BE2C (cell line): ENCODE results near the gene RXRA.
"Not testable (repeated sequence)": the region's sequence is repeated elsewhere in the genome, so short reads cannot be mapped to it uniquely, and the experiment has no call there.

ENCODE experiments used
- DNase-seq: peaks from one replicate; pipeline ENCODE4 v3.0.0-alpha.2; 2020
- H3K27me3 ChIP-seq: fragments of 250-450 bp; sonication (Bioruptor Pico); 2 replicates; pipeline ENCODE4 v1.5.1; 2020; ENCODE audit warnings: mild to moderate bottlenecking
- H3K36me3 ChIP-seq: fragments of 250-450 bp; sonication (Bioruptor Pico); 2 replicates; pipeline ENCODE4 v1.5.1; 2020; ENCODE audit warnings: mild to moderate bottlenecking
- H3K4me1 ChIP-seq: fragments of 250-450 bp; sonication (Bioruptor Pico); 2 replicates; pipeline ENCODE4 v1.5.1; 2020
- H3K4me3 ChIP-seq: 2 replicates; pipeline ENCODE4 v1.5.1; 2011; ENCODE audit warnings: low read depth, low read length
- H3K9me3 ChIP-seq: fragments of 250-450 bp; sonication (Bioruptor Pico); 2 replicates; pipeline ENCODE4 v1.5.1; 2020
- CTCF ChIP-seq: IDR thresholded peaks from 2 replicates; pipeline ENCODE4 v1.5.1; 2012; ENCODE audit warnings: mild to moderate bottlenecking, low read depth, low read length

RXRA gene

DNA sequence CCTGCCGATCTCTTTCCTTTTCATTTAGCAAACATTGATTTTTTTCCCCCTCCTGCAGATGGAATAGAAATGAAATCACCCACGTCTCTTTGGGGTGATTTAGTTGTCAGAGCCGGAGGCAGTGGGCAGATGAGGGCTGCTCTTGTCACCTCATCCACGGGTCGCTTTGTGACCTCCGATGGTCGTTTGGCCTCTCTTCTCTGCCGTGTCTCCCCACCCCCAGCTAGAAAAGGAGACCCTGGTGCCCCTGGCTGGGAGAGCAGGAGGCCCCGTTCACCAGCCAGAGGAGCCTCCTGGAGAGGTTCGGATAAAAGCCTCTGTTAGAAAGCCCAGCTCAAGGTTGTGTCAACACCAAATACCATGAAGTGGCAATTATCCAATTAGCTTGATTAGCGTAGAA is 21.6 kb upstream of the RXRA start:
- Histone ChIP-seq H3K27me3 (no peaks in the 10 kb centered on the region), H3K36me3 (no peaks in the 10 kb centered on the region), H3K4me3 (no peak overlapping the region), H3K4me1 (peaks cover 2% of the 10 kb centered on the region), H3K9me3 (no peaks in the 10 kb centered on the region; the same call in 1 of the 2 replicates)
- DNase-seq: no peak
- no peak for TF ChIP-seq CTCF

DNA sequence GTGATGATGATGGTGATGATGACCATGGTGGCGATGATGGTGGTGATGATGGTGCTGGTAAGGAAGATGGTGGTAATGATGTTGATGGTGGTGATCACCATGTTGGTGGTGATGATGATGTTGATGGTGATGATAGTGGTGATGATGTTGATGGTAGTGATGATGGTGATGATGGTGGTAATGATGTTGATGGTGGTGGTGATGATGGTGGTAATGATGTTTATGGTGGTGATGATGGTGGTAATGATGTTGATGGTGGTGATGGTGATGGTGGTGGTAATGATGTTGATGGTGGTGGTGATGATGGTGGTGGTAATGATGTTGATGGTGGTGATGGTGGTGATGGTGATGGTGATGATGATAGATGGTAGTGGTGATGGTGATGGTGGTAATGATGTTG is 20.7 kb upstream of the RXRA start:
- H3K9me3 ChIP-seq: no peaks in the 10 kb centered on the region; the same call in 1 of the 2 replicates
- no peak for DNase-seq
- no peak for TF ChIP-seq CTCF
- H3K4me1 ChIP-seq: peaks cover 2% of the 10 kb centered on the region
- no peak overlapping the region for H3K4me3 ChIP-seq
- H3K27me3 ChIP-seq: no peaks in the 10 kb centered on the region
- no peaks in the 10 kb centered on the region for H3K36me3 ChIP-seq

DNA sequence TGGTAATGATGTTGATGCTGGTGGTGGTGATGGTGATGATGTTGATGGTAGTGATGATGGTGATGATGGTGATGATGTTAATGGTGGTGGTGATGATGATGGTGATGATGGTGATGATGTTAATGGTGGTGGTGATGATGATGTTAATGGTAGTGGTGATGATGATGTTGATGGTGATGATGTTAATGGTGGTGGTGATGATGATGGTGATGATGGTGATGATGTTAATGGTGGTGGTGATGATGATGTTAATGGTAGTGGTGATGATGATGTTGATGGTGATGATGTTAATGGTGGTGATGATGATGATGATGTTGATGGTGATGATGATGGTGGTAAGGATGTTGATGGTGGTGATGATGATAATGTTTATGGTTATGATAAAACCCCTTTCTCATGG is 20.2 kb upstream of the RXRA start:
- H3K27me3 ChIP-seq, H3K4me3 ChIP-seq, DNase-seq, H3K4me1 ChIP-seq, H3K9me3 ChIP-seq, H3K36me3 ChIP-seq: not testable (repeated sequence)

DNA sequence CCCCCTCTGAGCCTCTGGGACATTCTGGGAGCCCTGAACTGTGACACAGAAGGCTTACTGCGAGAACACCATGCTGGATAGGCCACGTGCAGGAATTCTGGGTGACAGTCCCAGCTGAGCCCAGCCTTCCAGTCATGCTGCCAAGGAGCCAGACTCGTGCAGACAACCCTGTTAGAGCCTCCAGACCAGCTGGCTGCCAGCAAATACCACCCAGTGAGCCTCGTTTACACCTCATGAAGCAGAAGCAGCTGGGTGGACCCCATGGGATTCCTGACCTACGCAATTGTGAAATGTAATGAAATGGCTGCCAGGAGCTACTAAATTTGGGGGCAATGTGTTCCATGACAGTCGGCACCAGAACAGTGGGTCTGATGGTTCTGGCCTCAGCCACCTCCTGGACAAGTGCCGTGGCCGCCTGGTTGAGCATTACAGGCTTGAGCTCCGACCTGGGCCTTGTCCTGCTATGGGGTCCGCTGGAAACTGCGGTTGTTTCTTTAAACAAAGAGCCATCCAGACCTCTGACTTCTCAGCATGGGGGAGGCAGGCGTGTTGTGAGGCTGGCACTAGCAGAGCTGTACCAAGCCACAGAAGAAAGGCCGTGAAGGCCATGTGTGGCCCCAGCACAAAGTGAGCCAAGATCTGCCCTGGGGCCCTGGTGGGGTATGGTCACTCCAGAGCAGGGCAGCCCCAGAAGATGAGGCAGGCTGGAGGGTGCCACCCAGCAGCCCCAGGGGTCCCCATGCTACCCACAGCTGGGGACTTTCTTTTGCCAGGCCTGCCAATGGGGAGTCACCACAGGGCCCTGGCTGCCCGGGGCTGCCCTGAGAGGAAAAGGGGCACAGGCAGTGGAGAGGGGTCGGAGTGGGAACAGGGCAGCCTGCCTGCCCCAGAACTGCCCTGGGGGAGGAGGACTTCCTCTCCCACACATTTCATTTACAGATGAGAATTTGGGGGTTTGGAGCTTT is 19.3 kb upstream of the RXRA start:
- no peak for DNase-seq
- no peak overlapping the region for H3K4me3 ChIP-seq
- H3K4me1 ChIP-seq: peaks cover under 1% of the 10 kb centered on the region
- H3K36me3 ChIP-seq: no peaks in the 10 kb centered on the region
- H3K9me3 ChIP-seq: no peaks in the 10 kb centered on the region; the same call in 1 of the 2 replicates
- TF ChIP-seq CTCF: no peak
- no peaks in the 10 kb centered on the region for H3K27me3 ChIP-seq

DNA sequence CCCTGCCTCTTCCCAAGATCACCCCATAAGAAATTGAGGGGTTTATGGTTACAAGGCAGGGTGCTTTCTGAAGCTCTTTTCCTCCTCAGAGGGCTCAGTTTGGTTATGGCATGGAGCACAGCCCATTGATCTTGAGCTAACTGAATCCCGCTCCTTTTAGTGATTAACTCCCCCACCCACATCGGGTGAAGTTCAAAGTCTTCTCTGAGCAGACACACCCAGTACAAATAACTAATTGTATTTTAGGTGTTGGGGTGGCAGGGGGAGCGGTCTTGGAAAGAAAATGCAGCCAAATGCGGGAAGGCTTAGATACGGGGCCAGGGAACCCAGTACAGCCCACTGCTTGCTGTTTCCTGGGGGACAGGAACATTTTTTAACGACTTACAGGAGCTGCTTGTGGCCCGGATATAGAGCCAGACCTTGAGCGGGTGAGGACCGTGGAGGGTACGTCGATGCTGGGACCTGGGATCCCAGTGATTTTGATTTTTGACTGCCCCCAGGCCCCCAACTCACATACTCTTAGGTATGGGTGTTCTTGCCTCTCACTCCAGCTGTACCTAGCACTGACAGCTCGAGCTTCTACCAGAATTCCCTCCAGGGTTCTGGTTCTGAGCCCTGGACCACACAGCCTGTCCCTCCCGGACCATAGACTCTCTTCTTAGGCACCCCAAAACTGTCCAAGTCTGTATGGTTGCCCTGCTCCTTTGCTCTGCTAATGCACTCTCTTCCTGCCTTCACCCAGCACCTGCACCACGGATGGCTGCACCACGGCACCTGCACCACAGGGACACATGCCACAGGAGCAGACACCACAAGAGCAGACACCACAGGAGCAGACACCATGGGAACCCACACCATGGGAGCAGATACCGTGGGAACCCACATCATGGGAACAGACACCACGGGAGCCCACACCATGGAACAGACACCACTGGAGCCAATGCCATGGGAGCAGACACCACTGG is 18.3 kb upstream of the RXRA start:
- DNase-seq: no peak
- TF ChIP-seq CTCF: no peak
- no peaks in the 10 kb centered on the region for H3K4me1 ChIP-seq
- H3K36me3 ChIP-seq: no peaks in the 10 kb centered on the region
- no peaks in the 10 kb centered on the region for H3K27me3 ChIP-seq
- H3K9me3 ChIP-seq: no peaks in the 10 kb centered on the region; the same call in 1 of the 2 replicates
- H3K4me3 ChIP-seq: no peak overlapping the region

DNA sequence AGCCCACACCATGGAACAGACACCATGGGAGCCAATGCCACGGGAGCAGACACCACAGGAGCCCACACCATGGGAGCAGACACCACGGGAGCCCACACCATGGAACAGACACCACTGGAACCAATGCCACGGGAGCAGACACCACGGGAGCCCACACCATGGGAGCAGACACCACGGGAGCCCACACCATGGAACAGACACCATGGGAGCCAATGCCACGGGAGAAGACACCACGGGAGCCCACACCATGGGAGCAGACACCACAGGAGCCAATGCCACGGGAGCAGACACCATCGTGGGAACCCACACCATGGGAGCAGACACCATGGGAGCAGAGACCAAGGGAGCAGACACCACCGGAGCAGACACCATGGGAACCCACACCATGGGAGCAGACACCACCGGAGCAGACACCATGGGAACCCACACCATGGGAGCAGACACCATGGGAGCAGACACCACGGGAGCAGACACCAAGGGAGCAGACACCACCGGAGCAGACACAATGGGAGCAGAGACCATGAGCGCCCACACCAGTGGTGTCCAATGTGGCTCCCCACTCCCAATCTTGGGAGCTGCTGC is 17.5 kb upstream of the RXRA start:
- not testable (repeated sequence) for H3K27me3 ChIP-seq, H3K4me1 ChIP-seq, H3K9me3 ChIP-seq, H3K4me3 ChIP-seq, H3K36me3 ChIP-seq, DNase-seq
